Activated CD4-positive, alpha-beta T cell treated with anti-CD3 and anti-CD28 coated beads for 48 hours (primary cell): ENCODE results near the gene RBM18.

Source experiments
- DNase-seq: peaks from one replicate; pipeline ENCODE4 v3.0.0-alpha.2; 2020

RBM18 gene

DNA sequence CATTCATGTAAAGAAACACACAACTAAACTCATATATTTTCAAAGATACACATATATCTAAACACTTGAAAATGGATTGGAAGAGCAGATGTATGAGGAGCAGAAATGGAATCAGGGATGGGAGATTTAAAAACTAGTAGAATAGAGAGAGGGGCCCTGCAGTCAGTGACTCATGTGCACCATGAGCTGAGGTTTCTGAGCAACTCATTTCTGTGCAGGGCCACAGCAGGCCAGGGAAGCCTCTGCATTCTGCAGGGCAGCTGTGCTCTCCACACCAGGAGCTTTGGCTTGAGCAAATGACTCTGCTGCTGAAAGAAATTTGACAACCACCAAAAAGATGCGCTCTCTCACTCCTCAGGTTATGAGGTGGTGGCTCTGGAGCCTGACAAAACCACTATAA lies 63.0 kb downstream of the RBM18 start:
- no peak for DNase-seq

DNA sequence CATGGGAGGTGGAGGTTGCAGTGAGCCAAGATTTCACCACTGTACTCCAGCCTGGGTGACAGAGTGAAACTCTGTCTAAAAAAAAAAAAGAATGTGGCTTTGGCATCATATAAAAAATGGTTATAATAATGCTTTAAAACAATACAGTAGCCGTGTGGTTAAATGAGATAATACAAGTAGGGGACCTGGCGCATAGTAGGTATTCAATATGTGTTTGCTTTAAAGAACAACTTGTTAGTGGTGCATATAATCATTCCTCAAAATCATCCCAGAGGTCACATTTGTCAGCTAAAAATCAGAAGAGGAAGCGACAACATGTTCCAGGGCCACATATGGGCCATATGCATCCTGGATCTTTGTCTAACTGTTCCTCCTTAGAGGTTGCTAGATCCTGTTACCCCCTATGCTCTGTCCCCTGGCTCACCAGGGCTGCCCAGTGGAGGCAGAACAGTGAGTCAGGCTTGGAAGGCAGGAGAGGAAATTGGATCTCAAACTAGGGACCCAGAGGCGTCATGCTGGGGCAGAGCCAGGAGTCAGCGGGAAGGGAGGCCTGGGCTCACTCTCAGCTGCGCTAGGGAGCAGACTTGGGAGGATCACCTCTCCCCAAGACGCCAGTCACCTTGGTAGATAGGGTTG lies 63.6 kb downstream of the RBM18 start:
- DNase-seq = no peak

DNA sequence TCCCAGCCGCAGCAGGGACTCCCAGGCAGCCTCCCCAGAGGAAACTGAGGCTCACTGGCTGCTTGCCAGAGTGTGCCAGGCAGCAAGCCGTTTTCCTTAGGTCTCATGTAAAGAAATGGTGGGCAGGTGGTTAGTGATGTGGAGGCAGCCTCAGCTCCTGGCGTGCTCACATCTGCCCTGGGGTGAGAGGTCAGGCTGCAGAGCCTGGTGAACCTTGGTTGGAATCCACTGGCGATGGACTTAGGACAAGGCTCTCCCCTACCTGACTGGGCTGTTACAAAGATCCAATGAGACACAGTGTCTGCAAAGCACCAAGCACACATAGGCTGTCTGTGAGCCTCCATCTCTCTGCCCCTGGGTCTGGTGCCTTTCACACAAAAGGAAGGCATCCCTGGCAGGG lies 66.8 kb downstream of the RBM18 start:
- no peak for DNase-seq

DNA sequence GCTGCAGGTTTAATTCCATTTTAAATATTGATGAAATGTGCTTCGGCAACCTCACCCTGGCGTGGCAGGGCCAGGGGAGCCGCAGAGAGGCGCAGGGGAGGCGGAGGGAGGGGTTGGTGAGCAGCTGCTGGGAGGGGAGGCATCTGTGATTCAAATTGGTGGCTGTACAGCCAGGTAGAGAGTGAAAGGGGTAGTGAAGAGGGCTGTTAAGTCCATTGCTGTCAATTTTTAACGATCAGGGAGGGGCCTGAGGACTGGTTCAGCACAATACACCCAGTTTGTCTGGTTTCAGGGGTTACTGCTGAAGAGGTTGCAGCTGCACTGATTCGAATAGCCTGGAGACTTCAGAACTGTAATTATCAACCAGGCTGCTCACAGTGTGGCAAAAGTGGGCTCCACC lies 67.2 kb downstream of the RBM18 start:
- no peak for DNase-seq

DNA sequence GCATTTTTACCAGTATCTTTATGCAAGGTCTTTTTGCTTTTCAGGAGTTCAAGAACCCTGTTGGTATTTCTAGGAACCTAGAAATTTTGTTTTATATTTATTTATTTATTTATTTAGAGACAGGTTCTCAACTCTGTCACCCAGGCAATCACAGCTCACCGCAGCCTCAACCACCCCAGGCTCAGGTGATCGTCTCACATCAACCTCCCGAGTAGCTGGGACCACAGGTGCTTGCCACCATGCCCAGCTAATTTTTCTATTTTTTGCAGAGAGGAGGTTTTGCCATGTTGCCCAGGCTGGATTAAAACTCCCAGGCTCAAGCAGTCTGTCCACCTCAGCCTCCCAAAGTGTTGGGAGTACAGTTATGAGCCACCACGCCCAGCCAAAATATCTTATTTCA lies 68.8 kb downstream of the RBM18 start:
- DNase-seq = no peak

DNA sequence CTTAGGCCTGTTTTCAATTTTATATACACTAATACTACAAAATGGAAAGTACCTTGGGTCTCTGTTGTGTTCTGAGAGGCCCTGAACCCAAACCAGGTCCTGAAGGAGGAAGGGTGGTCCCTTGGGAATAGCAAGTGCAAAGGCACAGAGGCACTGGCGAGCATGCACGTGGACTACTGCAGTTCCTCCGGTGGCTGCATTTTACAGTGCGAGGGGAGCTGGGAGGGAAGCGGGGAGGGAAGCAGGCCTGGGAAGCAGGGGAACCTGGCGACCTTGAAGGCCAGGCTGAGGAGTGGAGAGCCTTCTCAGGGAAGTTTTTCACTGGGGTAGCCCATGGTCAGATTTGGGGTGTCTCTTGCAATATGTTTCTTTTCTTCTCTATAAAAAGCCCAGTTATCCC lies 71.0 kb downstream of the RBM18 start:
- DNase-seq = no peak

DNA sequence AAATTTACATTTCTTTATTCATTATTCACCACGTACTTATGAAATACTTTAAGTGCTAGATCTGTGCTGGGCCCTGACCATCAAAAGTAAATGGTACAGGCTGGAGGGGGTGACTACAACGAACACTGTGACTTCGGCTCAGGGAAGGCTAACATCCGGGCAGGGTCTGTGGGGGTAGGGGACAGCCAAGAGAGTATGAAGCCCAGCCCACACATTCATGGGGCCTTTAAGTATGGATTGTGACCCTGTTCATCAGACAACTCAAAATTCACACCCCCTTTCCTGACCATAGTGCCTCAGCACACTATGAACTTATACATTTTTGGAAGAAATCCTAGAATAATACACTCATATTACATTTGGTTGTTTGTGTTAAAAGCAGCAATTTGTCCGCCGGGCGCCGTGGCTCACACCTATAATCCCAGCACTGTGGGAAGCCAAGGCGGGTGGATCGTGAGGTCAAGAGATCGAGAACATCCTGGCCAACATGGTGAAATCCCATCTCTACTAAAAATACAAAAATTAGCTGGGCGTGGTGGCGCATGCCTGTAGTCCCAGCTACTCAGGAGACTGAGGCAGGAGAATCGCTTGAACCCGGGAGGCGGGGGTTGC lies 71.6 kb downstream of the RBM18 start:
- DNase-seq = no peak

DNA sequence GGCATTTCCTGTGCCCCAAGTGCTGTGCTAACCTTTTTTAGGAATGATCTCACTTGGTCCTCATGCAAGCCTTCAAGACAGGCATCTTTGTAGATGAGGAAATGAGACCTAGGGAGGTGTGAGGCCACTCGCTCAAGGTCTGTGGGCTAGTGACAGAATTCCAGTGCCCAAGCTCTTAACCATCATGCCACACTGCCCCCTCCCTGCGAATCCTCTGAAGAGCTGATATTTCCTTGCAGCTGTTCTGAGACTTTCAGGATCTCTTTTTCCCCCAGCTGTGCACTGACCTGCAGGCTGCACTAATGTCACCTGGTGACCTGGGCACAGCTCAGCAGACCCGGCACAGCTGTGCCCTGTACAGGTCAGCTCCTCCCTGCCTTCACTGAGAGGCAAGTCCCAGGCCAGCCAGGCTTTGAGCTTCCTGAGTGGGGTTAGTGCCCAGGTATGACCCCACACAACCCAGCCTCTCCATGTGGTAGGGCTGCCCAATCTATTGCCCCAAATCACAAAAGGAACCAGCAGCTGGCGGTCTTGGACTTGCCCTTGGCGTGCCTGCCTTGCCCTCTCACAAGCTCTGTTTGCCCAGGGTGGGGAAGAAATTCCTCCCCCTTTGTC lies 72.3 kb downstream of the RBM18 start:
- no peak for DNase-seq

DNA sequence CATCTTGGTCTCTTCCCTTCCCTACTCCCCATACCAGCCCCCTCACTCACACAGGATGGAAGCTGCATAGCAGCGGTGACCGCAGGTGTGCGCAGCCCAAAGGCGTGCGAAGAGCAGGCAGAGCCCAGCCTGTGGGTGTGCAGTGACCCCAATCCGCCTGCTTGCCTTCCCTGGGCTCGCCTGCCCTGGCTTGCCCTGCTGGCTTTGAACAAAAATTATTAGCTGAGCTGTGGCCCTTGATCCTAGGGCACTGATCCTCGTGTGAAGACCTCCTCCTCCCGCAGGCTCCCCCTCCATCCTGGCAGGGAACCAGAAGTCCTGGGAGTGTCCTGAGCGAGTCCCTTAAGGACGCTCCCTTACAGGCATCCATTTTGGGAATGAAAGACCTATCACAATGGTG lies 73.1 kb downstream of the RBM18 start:
- DNase-seq = no peak

DNA sequence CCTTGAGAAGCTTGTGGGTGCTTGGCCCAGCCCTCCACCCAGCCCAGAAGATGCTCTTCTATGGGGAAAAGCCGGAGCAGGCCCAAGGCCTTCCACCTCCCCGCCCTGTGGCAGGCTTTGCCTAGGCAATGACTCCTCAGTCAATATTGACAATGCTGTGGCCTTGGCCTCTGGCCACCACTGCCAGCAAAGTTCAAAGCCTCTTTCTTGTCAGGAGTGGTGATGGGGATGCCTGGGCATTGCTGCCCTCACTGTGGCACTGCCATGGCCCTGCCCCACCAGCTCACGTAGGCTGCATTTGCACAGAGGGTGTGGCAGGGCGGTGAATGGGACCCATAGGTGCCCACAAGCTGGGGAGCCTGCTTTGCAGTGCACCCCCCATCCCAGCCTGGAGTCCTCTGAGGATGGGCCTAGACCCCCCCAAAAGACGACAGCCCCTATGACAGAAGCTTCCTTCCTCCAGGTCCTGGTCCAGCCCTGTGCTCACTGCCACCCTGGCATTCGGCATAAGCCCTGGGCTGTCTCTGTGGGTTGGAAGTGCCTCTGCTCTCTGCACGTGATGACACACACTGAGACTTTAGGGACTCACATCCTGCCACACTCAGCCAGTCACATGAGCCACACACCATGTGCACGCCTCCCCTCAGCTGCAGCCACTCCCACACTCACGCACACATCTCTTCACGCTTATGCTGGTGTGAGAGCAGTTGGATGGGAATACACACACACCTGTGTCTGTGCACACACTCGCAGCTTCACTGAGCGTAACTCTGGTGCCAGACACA lies 73.9 kb downstream of the RBM18 start:
- DNase-seq = peak; percentile 43

DNA sequence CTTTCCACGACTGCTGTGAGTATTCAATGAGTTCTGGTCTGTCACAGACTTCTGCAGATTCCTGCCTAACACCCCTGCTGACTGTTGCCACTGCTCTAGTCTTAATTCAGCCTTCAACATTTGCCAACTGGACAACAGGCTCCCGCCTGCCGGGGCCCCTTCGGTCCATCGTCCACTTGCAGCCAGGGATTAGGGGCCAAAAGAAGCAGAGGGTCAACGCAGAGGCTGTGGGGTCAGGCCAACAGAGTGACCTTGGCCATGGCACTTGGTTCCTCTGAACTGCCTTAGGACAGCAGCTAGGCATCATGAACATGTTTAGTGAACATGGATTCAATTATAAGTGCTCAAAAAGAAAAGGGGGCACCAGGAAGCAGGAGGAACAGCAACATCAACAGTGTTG lies 76.3 kb downstream of the RBM18 start:
- DNase-seq = no peak
